ENCODE results near the gene MYH2. TPM values are rescaled to one million over a fixed set of nuclear protein-coding genes. Genes with fewer than 3 reads are reported as not detected.

Gene MYH2
- total RNA-seq, 4 donors from 2014 or later: not detected

GRCh38 chr17:10471858-10472257, 77.6 kb downstream of the MYH2 start:
- Histone ChIP-seq H3K4me3 (no peak overlapping the region), H3K27me3 (no peaks in the 10 kb centered on the region), H3K27ac (no peak overlapping the region), H3K4me1 (no peaks in the 10 kb centered on the region), H3K9me3 (no peaks in the 10 kb centered on the region), H3K36me3 (no peaks in the 10 kb centered on the region)
- no peak for DNase-seq (ENCODE audit: low spot score in 2 of 2)
- TF ChIP-seq POLR2A (IDR thresholded peaks at IDR 0.05) (no peak), CTCF (IDR thresholded peaks at IDR 0.05) (no peak), EP300 (IDR thresholded peaks at IDR 0.05) (no peak), POLR2AphosphoS5 (IDR thresholded peaks at IDR 0.05) (no peak)
- WGBS: 97% methylated on average over 1 of the region's 1 CpG

Other genes starting within 250 kb of the MYH2 start
- not detected for gene MYH13, start 176.7 kb downstream of the MYH2 start, total RNA-seq
- not detected for gene MYH8, start 127.7 kb downstream of the MYH2 start, total RNA-seq
- gene MYH4, start 80.1 kb downstream of the MYH2 start, total RNA-seq: not detected
- not detected for gene MYH1, start 31.1 kb downstream of the MYH2 start, total RNA-seq
- gene MYH3, start 107.7 kb upstream of the MYH2 start, total RNA-seq: 1 to 10 TPM in 2 of 4 donors, under 1 TPM in 2; 0.89 to 6.5 (median 1.1) TPM
- 10 to 100 TPM; 11.9 to 34.2 (median 14.1) TPM for gene SCO1, start 147.9 kb upstream of the MYH2 start, total RNA-seq
- gene ADPRM, start 147.9 kb upstream of the MYH2 start, total RNA-seq: 10 to 100 TPM in 3 of 4 donors, 1 to 10 TPM in 1; 8.8 to 22.4 (median 10.6) TPM
- 10 to 100 TPM in 2 of 4 donors, 1 to 10 TPM in 2; 4.5 to 12.1 (median 9.4) TPM for gene TMEM220, start 180.4 kb upstream of the MYH2 start, total RNA-seq